Memory B cell (primary cell): ENCODE results near the gene CSNK1G1.

Experiments
- ATAC-seq: fragments of 150-1000 bp; cut with Tn5 transposase; 2 replicates; pipeline ENCODE4 v1.10.0; 2021; ENCODE audit warnings: low read depth, mild to moderate bottlenecking, moderate library complexity
- DNase-seq, 2 donors: peaks; one replicate each; pipeline ENCODE4 v3.0.0; 2022; ENCODE audit warnings: low spot score in 2 of 2
- H3K27ac Mint-ChIP-seq: one replicate; pipeline ENCODE4 v1.8.0; 2022; ENCODE audit warnings: mild to moderate bottlenecking, moderate library complexity, mixed read lengths
- H3K27me3 Mint-ChIP-seq: one replicate; pipeline ENCODE4 v1.8.0; 2022; ENCODE audit warnings: mixed read lengths
- H3K36me3 Mint-ChIP-seq: one replicate; pipeline ENCODE4 v1.8.0; 2022; ENCODE audit warnings: mild to moderate bottlenecking, mixed read lengths
- H3K4me1 Mint-ChIP-seq: one replicate; pipeline ENCODE4 v1.8.0; 2022; ENCODE audit warnings: mixed read lengths
- H3K4me3 Mint-ChIP-seq: one replicate; pipeline ENCODE4 v1.8.0; 2022; ENCODE audit warnings: mild to moderate bottlenecking, moderate library complexity, mixed read lengths
- H3K9me3 Mint-ChIP-seq: one replicate; pipeline ENCODE4 v1.8.0; 2022; ENCODE audit warnings: mixed read lengths

The CSNK1G1 gene

GRCh38 chr15:64148168-64148567 lies 207.8 kb downstream of the CSNK1G1 start:
- no peak overlapping the region for H3K4me3 Mint-ChIP-seq
- H3K9me3 Mint-ChIP-seq = no peaks in the 10 kb centered on the region
- no peak overlapping the region for H3K27ac Mint-ChIP-seq
- DNase-seq (no peak), ATAC-seq (no peak)
- no peaks in the 10 kb centered on the region for H3K27me3 Mint-ChIP-seq
- peaks cover 35% of the 10 kb centered on the region for H3K4me1 Mint-ChIP-seq
- H3K36me3 Mint-ChIP-seq = no peaks in the 10 kb centered on the region

- Mint-ChIP-seq H3K27ac (no peak overlapping the region), H3K36me3 (no peaks in the 10 kb centered on the region), H3K9me3 (no peaks in the 10 kb centered on the region), H3K4me3 (no peak overlapping the region), H3K4me1 (peaks cover 35% of the 10 kb centered on the region), H3K27me3 (no peaks in the 10 kb centered on the region)
- DNase-seq (no peak), ATAC-seq (no peak)
Observed at GRCh38 chr15:64146885-64147681, 208.9 kb downstream of the CSNK1G1 start.

- H3K4me1 Mint-ChIP-seq = peaks cover 35% of the 10 kb centered on the region
- no peaks in the 10 kb centered on the region for H3K27me3 Mint-ChIP-seq
- ATAC-seq = no peak
- H3K4me3 Mint-ChIP-seq = no peak overlapping the region
- no peaks in the 10 kb centered on the region for H3K36me3 Mint-ChIP-seq
- H3K9me3 Mint-ChIP-seq = no peaks in the 10 kb centered on the region
- DNase-seq = no peak
- H3K27ac Mint-ChIP-seq = no peak overlapping the region
Observed at GRCh38 chr15:64146520-64146884, 209.5 kb downstream of the CSNK1G1 start.

GRCh38 chr15:64146041-64146440 lies 209.9 kb downstream of the CSNK1G1 start:
- no peak for DNase-seq
- no peaks in the 10 kb centered on the region for H3K9me3 Mint-ChIP-seq
- no peak overlapping the region for H3K4me3 Mint-ChIP-seq

GRCh38 chr15:64144565-64145281 lies 211.2 kb downstream of the CSNK1G1 start:
- H3K27me3 Mint-ChIP-seq = no peaks in the 10 kb centered on the region
- peak overlapping the region; percentile 88 for H3K27ac Mint-ChIP-seq
- peak overlapping the region; percentile 32 for H3K4me3 Mint-ChIP-seq
- DNase-seq (no peak), ATAC-seq (peak; percentile 84)
- no peaks in the 10 kb centered on the region for H3K9me3 Mint-ChIP-seq
- peaks cover 32% of the 10 kb centered on the region for H3K4me1 Mint-ChIP-seq
- H3K36me3 Mint-ChIP-seq = peaks cover 4% of the 10 kb centered on the region

More at GRCh38 chr15:64146041-64146440, 209.9 kb downstream of the CSNK1G1 start:
- peak overlapping the region; percentile 88 for H3K27ac Mint-ChIP-seq
- no peak for ATAC-seq
- H3K4me1 Mint-ChIP-seq = peaks cover 36% of the 10 kb centered on the region
- H3K36me3 Mint-ChIP-seq = peaks cover 4% of the 10 kb centered on the region
- H3K27me3 Mint-ChIP-seq = no peaks in the 10 kb centered on the region

- ATAC-seq = peak; percentile 7
- Mint-ChIP-seq H3K27me3 (no peaks in the 10 kb centered on the region), H3K4me3 (no peak overlapping the region), H3K4me1 (peaks cover 27% of the 10 kb centered on the region), H3K36me3 (peaks cover 4% of the 10 kb centered on the region), H3K27ac (peak overlapping the region; percentile 88), H3K9me3 (no peaks in the 10 kb centered on the region)
- no peak for DNase-seq
Observed at GRCh38 chr15:64144192-64144564, 211.8 kb downstream of the CSNK1G1 start.

- DNase-seq = no peak
- peaks cover 23% of the 10 kb centered on the region for H3K4me1 Mint-ChIP-seq
- no peaks in the 10 kb centered on the region for H3K9me3 Mint-ChIP-seq
- H3K27me3 Mint-ChIP-seq = no peaks in the 10 kb centered on the region
- no peak for ATAC-seq
- peak overlapping the region; percentile 48 for H3K27ac Mint-ChIP-seq
- H3K36me3 Mint-ChIP-seq = peaks cover 6% of the 10 kb centered on the region
- no peak overlapping the region for H3K4me3 Mint-ChIP-seq
Observed at GRCh38 chr15:64143276-64143675, 212.7 kb downstream of the CSNK1G1 start.

GRCh38 chr15:64141798-64142512 lies 214.0 kb downstream of the CSNK1G1 start:
- peak overlapping the region; percentile 18 for H3K27ac Mint-ChIP-seq
- H3K9me3 Mint-ChIP-seq = no peaks in the 10 kb centered on the region
- ATAC-seq (no peak), DNase-seq (no peak)
- H3K27me3 Mint-ChIP-seq = no peaks in the 10 kb centered on the region
- H3K4me1 Mint-ChIP-seq = peaks cover 28% of the 10 kb centered on the region
- H3K36me3 Mint-ChIP-seq = peaks cover 9% of the 10 kb centered on the region
- no peak overlapping the region for H3K4me3 Mint-ChIP-seq

GRCh38 chr15:64138331-64138941 lies 217.5 kb downstream of the CSNK1G1 start:
- peaks cover 16% of the 10 kb centered on the region for H3K4me1 Mint-ChIP-seq

GRCh38 chr15:64137226-64137833 lies 218.6 kb downstream of the CSNK1G1 start:
- no peaks in the 10 kb centered on the region for H3K9me3 Mint-ChIP-seq
- no peak overlapping the region for H3K4me3 Mint-ChIP-seq
- DNase-seq (peak; percentile 49 to 62), ATAC-seq (peak; percentile 97)
- H3K36me3 Mint-ChIP-seq = peaks cover 21% of the 10 kb centered on the region
- no peaks in the 10 kb centered on the region for H3K27me3 Mint-ChIP-seq
- peak overlapping the region; percentile 53 for H3K27ac Mint-ChIP-seq
- H3K4me1 Mint-ChIP-seq = peaks cover 14% of the 10 kb centered on the region

More at GRCh38 chr15:64138331-64138941, 217.5 kb downstream of the CSNK1G1 start:
- H3K27me3 Mint-ChIP-seq = no peaks in the 10 kb centered on the region
- ATAC-seq (no peak), DNase-seq (no peak)
- H3K36me3 Mint-ChIP-seq = peaks cover 13% of the 10 kb centered on the region
- no peak overlapping the region for H3K4me3 Mint-ChIP-seq
- no peak overlapping the region for H3K27ac Mint-ChIP-seq
- H3K9me3 Mint-ChIP-seq = no peaks in the 10 kb centered on the region

- H3K9me3 Mint-ChIP-seq = no peaks in the 10 kb centered on the region
- peaks cover 13% of the 10 kb centered on the region for H3K4me1 Mint-ChIP-seq
- no peaks in the 10 kb centered on the region for H3K27me3 Mint-ChIP-seq
- peaks cover 26% of the 10 kb centered on the region for H3K36me3 Mint-ChIP-seq
- H3K4me3 Mint-ChIP-seq = no peak overlapping the region
- DNase-seq (no peak), ATAC-seq (no peak)
- H3K27ac Mint-ChIP-seq = peak overlapping the region; percentile 60
Observed at GRCh38 chr15:64136347-64136746, 219.6 kb downstream of the CSNK1G1 start.

- Mint-ChIP-seq H3K27ac (no peak overlapping the region), H3K27me3 (no peaks in the 10 kb centered on the region), H3K4me3 (no peak overlapping the region), H3K36me3 (peaks cover 25% of the 10 kb centered on the region), H3K9me3 (no peaks in the 10 kb centered on the region), H3K4me1 (peaks cover 10% of the 10 kb centered on the region)
- ATAC-seq (no peak), DNase-seq (no peak)
Observed at GRCh38 chr15:64134345-64134829, 221.6 kb downstream of the CSNK1G1 start.

GRCh38 chr15:64133623-64134344 lies 222.2 kb downstream of the CSNK1G1 start:
- H3K4me1 Mint-ChIP-seq = peaks cover 10% of the 10 kb centered on the region
- no peaks in the 10 kb centered on the region for H3K9me3 Mint-ChIP-seq
- ATAC-seq (no peak), DNase-seq (no peak)
- peak overlapping the region; percentile 73 for H3K27ac Mint-ChIP-seq
- H3K27me3 Mint-ChIP-seq = no peaks in the 10 kb centered on the region
- peaks cover 25% of the 10 kb centered on the region for H3K36me3 Mint-ChIP-seq
- H3K4me3 Mint-ChIP-seq = no peak overlapping the region
